ENCODE data around the gene MLYCD. TPM values are rescaled to one million over a fixed set of nuclear protein-coding genes. Genes with fewer than 3 reads are reported as not detected.

Gene MLYCD
- total RNA-seq, 3 donors from 2014 or later (not counting 1 experiment from before 2014, with no cell fraction given): 8.5 to 13.2 (median 11.9) TPM

- Mint-ChIP-seq H3K27ac (peak overlapping the region in 1 of 2 donors; percentile 58), H3K27me3 (ENCODE audit: low read depth in 2 of 2) (no peaks in the 10 kb centered on the region), H3K36me3 (no peaks in the 10 kb centered on the region), H3K4me1 (peaks cover 9 to 41% of the 10 kb centered on the region in 2 donors), H3K9me3 (no peaks in the 10 kb centered on the region), H3K4me3 (no peak overlapping the region)
- DNase-seq (no peak), ATAC-seq (no peak)
- 89% methylated on average over 12 of the region's 12 CpGs for WGBS (ENCODE audit: insufficient coverage)
- no peaks in the 10 kb centered on the region for H3K9me3 ChIP-seq (ENCODE audit: control insufficient read depth, insufficient read depth, low read length)
- peaks cover 19% of the 10 kb centered on the region for H3K4me1 ChIP-seq (ENCODE audit: control insufficient read depth, insufficient read depth, low read length)
- H3K27ac ChIP-seq (ENCODE audit: low read length): no peak overlapping the region
- H3K36me3 ChIP-seq (ENCODE audit: control insufficient read depth, insufficient read depth, low read length): no peaks in the 10 kb centered on the region
- no peaks in the 10 kb centered on the region for H3K27me3 ChIP-seq (ENCODE audit: control insufficient read depth, insufficient read depth, low read length)
- H3K4me3 ChIP-seq (ENCODE audit: low read length): no peak overlapping the region
- TF ChIP-seq CTCF (IDR thresholded peaks at IDR 0.05): no peak
- intact Hi-C loops (cut with micrococcal nuclease): loop anchor here (10.0 kb wide), 1 partner anchor 260 kb away; the partner anchor contains the start of gene TAF1C
Observed at GRCh38 chr16:83925095-83925905, 26.4 kb downstream of the MLYCD start.

GRCh38 chr16:83925957-83926725 lies 27.2 kb downstream of the MLYCD start:
- ATAC-seq (no peak), DNase-seq (no peak)
- Histone ChIP-seq H3K9me3 (ENCODE audit: control insufficient read depth, insufficient read depth, low read length) (no peaks in the 10 kb centered on the region), H3K27me3 (ENCODE audit: control insufficient read depth, insufficient read depth, low read length) (no peaks in the 10 kb centered on the region), H3K36me3 (ENCODE audit: control insufficient read depth, insufficient read depth, low read length) (no peaks in the 10 kb centered on the region), H3K4me3 (ENCODE audit: low read length) (no peak overlapping the region), H3K4me1 (ENCODE audit: control insufficient read depth, insufficient read depth, low read length) (peaks cover 19% of the 10 kb centered on the region), H3K27ac (ENCODE audit: low read length) (no peak overlapping the region)
- TF ChIP-seq CTCF (IDR thresholded peaks at IDR 0.05): no peak
- H3K4me3 Mint-ChIP-seq: no peak overlapping the region
- peaks cover 9 to 33% of the 10 kb centered on the region in 2 donors for H3K4me1 Mint-ChIP-seq
- no peaks in the 10 kb centered on the region for H3K27me3 Mint-ChIP-seq (ENCODE audit: low read depth in 2 of 2)
- no peaks in the 10 kb centered on the region for H3K9me3 Mint-ChIP-seq
- no peaks in the 10 kb centered on the region for H3K36me3 Mint-ChIP-seq
- WGBS (ENCODE audit: insufficient coverage): 73% methylated on average over 27 of the region's 27 CpGs
- peak overlapping the region in 1 of 2 donors; percentile 58 for H3K27ac Mint-ChIP-seq
- intact Hi-C loops (cut with micrococcal nuclease): loop anchor here (10.0 kb wide), 1 partner anchor 259 kb away; the partner anchor contains the start of gene TAF1C

- no peaks in the 10 kb centered on the region for H3K36me3 Mint-ChIP-seq
- Histone ChIP-seq H3K4me1 (ENCODE audit: control insufficient read depth, insufficient read depth, low read length) (peaks cover 19% of the 10 kb centered on the region), H3K27me3 (ENCODE audit: control insufficient read depth, insufficient read depth, low read length) (no peaks in the 10 kb centered on the region), H3K4me3 (ENCODE audit: low read length) (no peak overlapping the region), H3K9me3 (ENCODE audit: control insufficient read depth, insufficient read depth, low read length) (no peaks in the 10 kb centered on the region), H3K27ac (ENCODE audit: low read length) (no peak overlapping the region), H3K36me3 (ENCODE audit: control insufficient read depth, insufficient read depth, low read length) (no peaks in the 10 kb centered on the region)
- no peak overlapping the region for H3K4me3 Mint-ChIP-seq
- intact Hi-C loops (cut with micrococcal nuclease): loop anchor here (10.0 kb wide), 1 partner anchor 258 kb away; the partner anchor contains the start of gene TAF1C
- no peaks in the 10 kb centered on the region for H3K27me3 Mint-ChIP-seq (ENCODE audit: low read depth in 2 of 2)
- ATAC-seq: peak; percentile 65 to 75 (median 72)
- peak; percentile 91 for TF ChIP-seq CTCF (IDR thresholded peaks at IDR 0.05)
- WGBS (ENCODE audit: insufficient coverage): 49% methylated on average over 35 of the region's 35 CpGs
- H3K4me1 Mint-ChIP-seq: peaks cover 9 to 33% of the 10 kb centered on the region in 2 donors
- H3K27ac Mint-ChIP-seq: no peak overlapping the region
- no peaks in the 10 kb centered on the region for H3K9me3 Mint-ChIP-seq
- peak; percentile 60 to 69 for DNase-seq
Observed at GRCh38 chr16:83926726-83927397, 27.9 kb downstream of the MLYCD start.
